Measurements from ENCODE around the gene DUOXA1.
"Not testable (repeated sequence)": the region's sequence is repeated elsewhere in the genome, so short reads cannot be mapped to it uniquely, and the experiment has no call there.

DUOXA1 gene

DNA sequence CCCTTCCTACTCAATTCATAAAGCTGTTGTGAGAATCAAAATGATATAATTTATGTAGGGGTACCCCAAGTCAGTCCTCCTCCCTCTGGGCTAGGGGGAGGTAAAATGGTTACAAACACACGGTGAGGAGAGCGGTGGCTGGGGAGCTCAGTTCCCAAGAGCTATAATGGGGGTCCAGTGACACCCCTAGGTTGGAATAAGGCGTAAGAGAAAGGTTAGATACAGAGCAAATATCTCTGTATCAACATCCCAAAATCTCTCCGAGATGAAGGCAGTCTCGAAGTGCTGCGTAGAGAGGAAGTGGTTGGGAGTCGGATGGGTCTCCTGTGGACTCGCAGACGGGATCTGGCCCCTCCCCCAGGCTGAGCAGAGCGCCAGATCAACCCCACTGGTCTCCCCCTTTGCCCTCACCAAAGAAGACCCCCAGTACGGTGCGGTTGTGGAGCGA, 17.5 kb downstream of the DUOXA1 start:
- no peak for DNase-seq

DNA sequence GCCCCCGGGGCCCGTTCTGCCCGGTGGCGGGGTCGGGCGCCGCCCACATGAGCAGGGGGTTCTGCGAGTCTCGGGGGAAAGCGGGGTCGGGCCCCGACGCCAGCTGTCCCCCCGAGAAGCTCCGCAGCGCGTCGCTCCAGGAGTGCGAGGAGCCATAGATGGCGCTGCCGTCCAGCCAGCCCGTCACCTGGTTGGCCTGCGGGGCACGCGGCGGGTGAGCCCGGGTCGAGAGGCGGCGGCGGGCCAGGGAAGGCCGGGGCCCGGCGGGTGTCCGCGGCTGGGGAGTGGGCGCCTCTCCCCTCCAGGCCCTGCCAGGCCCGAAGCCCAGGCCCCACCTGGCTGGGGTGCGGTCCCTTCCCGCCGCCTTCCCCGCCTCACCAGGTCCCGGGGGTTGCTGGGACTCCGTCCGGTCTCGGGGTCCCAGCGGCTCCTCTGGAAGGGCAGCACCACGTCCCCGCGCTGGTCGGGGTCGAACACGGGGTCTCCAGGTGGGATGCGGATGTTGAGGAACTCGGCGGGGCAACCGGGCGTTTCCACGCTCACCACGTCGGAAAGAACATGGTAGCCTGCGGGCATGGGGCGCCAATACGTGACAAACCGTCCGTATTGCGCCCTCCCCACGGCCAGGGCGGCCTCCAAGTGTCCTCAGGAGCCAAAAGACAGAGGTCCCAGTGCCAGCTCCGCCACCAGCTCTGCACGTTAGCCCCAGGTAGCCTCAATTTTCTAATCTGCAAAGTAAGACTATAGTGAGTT, 18.1 kb downstream of the DUOXA1 start:
- DNase-seq: no peak

DNA sequence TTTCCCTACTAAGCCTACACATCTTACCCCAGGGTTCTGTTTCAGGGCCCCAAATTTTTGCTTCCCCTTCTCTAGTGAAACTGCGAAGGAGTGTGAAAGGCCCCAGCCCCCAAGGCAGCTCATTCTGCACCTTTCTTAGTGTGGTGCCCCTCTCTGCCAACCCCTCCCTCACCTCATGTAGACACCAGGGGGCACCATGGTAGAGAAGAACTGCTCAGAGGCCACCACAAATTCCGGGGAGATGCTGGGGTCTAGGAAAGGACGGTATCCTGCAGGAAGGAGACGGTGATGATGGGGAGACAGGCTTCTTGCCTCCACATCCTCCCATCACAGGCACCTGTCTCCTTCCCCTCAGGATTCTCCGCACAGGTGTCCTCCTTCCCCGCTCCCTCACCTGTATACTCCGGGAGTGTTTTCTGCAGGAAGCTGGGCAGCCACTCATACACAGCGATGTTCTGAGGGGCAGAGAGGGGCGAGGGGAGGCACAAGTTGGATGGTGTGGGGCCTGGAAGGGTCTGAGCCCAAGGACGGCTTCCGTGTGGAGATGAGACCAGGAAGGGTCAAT, 19.3 kb downstream of the DUOXA1 start:
- no peak for DNase-seq

DNA sequence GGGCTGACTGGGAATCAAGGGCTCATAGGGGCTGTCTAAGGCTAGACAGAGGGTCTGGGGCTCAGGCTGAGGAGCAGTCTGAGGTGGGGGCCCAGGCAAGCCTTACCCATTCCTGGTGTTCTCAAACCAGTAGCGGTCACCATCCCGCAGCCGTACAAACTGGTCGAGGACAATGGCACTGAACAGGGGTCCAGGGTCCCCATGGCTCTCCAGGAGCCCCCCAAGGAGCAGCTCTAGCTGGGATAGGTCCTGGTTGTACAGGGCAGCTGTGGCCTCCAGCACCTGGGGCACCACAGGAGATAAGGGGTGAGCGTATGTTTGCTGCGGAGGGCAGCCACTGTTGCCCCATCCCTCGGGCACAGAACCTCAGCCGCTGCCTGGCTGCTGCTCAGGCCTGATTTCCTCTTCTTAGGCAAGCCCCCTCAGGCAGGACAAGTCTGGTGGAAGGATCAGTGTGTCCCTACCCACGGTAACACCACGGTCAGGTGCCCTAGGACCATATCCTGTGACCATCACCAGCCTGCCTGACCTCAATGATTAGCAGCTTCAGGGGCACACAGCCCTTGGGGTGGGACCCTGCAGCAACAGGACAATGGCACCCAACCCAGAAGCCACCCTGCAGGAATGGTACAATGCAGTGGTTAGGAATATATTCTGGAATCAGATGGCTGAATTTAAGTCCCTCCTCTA, 21.6 kb downstream of the DUOXA1 start:
- no peak for DNase-seq

DNA sequence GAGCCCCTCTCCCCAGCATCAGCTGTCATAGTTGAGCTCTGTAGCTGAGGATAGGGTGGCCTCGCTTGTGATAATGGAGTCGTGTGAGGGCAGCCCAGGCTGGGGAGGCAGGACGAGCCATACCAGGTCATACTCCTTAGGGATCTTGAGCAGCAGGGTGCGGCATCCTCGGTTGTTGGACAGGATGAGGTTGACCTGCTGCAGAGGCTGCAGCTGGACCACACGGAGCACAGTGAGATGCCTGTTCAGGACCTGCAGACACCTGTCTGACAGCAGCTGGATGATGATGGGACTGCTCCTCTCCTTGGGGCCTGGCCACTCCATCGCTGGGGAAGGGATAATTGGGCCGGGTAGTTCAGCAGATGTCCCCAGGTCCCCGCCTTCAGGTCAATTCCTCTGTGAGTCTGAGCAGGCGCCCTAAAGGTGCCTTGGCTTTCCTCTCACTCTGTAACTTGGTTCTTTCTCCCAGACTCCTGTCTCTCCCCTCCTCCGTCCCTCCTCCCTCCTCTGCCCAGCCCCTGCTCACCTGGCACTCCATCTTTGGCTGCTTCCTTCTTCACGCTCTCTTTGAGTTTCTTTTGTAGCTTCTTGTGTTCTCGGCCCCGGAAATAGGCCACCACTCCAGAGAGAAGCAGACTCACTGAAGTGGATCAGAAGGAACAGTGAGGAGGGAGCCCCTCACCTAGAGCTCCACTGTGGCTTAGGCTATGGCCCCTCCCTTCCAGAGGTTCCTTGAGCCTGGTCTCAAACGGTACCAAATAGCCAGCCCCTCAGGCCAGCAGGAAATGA, 23.5 kb downstream of the DUOXA1 start:
- DNase-seq: no peak

DNA sequence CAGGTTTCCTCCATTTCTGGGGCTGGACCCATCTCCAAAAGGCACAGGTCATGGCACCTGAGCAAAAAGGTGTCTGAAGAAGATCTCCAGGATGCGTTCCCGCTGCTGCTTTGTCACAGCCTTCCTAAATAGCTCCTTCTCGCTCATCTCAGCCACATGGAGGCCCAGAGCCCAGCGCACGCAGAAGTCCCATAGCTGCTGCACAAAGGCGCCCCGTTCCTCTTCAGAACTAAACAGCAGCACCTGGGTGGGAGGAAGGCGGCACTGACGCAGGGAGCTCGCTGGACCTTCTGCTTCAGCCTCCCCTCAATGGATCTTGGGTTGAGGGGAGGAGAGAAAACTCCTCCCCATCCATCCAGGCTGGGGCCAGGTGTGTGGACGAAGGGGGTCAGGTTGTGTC, 24.1 kb downstream of the DUOXA1 start:
- DNase-seq: no peak

DNA sequence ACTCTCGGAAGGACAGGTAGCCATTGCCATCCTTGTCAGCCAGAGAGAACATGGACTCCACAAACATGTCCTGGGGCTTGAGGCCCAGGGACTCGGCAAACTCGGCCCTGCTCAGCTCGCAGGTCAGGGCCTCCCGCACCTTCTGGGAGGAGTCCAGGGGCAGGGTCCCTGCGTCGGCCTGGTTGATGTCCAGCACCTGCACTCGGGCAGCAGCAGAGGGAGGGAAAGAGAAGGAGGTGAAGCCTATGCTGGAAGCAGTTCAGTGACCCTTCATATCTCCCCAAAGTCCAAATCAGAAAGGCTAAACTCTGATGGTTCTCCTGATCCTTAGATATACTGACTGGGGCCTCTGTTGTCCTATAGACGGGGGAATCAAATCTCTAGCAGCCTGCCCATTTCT, 25.5 kb downstream of the DUOXA1 start:
- not testable (repeated sequence) for DNase-seq

DNA sequence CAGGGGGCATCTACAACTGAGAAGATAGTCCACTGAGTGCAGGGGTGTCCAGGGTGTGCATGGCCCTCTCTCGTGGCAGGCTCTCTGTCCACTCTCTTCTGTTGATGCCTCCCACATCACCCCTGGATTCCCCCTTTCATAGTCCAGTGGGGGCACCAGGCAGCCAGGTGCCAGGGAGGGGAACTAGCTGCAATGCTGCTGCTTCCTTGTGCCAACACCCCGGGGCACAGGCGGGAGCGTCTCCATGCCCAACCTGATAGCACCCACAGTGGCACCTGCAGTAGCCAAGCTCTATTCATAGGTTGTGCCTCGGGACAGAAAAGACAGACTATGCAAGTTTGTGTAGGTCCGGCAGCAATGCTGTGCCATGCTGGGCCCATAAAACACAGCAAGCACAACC, 27.5 kb downstream of the DUOXA1 start:
- no peak for DNase-seq

DNA sequence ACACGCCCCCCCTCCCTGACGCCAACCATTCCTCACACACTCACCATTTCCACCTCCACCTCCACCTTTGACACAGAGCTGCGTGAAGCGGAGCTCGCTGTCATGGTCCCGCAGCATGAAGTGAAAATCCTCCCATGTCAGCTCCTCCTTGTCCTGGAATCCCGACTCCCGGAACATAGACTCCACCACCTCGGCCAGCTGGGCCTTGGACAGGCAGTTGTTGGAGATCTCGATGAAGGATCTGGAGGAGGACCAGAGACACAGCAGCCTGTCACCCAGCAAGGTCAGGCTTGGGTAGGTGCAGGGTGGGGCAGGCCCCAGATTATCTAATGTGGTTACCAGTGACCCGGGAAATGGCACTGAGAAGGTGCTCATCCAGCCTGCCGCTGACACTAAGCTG, 27.9 kb downstream of the DUOXA1 start:
- no peak for DNase-seq

DNA sequence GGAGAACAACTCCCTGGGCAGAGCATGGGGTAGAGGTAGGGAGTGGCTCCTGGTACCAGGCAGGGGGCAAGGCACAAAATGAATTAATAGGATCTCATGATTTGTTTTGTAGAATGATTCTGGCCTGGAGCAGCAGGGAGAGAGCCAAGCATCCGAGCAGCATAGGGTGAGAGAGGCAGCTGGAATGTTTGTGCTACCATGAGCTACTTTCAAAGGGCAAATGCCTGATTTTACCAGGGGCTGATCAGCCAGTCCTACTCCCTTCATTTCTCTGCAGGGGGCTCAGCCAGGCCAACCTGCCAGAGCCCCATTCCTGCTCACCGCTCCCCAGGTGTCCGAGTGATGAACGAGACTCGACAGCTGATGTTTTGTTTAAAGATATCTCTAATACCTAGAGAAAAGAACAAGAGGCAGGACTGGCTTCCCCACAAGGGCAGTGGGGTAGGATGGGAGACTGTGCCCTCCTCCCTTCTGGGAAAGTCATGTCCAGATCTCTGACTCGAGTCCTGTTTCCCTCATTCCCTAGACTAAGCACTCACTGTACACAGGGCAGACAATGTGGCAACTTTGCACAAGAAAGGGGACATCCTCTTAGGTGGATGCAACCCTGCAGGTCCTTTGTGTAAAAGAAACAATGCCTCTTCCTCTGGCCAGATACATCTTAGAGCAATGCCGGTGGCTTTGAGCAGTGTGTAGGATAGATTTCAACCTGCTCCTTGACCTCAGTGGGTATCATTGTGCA, 28.6 kb downstream of the DUOXA1 start:
- no peak for DNase-seq

DNA sequence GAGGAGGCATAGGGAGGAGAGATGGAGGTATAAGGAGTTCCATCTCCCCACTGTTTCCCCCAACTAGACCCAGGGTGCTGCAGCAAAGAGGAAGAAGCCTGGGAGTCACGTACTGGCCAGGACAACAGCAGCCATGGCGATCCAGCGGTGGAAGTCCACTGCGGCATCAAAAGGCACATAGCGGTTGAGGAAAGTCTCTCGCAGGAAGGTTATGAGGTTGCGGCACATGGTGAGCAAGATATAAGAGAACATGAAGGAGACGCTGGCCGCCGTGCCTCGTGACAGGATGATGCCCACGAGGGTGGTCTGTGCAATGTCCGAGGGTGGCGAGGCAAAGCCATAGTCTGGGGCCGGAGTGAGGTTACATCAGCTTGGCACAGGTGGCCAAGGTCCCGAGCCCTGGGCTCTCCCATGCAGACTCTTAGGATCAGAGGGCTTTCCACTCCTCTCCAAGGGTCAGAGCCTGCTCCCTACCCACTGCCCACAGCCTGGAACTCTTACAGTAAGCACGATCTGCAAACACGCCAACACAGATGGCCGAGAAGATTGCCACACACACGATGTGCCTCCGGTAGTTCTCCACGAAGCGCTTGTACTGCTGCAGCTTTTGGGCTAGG, 30.0 kb downstream of the DUOXA1 start:
- DNase-seq: no peak

DNA sequence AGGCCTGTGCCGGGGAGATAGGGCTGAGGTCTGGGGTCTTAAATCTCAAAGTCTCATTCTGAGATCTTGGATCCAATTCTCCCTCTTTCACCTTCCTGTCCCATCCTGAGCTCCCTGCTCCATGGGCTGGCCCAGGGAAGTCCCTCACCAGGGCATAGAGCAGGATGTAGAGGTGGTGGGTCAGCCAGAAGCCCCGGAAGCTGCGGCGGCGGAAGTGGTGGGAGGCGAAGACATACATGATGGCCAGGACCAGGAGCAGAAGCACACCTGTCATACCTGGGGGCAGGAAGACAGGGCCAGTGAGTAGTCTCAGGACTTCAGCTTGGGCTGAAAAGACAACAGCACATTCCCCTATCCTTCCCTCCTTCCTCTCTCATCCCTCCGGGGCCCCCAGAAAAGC, 32.2 kb downstream of the DUOXA1 start:
- DNase-seq: no peak

DNA sequence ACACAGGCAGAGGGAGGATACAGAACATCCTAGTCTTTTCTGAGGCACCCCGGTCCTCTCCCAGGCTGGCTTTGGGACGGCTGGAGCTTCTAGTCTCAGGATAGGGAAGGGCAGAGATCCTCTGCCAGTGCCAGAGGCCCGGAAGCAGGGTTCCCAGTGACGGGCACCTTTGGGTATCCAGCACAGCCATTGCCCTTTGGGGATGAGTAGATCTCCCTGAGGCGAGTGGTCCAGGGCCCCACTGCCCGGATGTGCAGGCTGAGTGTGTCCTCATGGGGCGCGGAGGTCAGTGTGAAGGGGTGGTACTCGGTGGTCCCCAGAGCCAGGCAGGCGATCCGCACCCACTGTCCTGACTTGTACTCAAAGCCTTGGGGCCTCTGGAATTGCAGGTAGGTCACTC, 34.0 kb downstream of the DUOXA1 start:
- DNase-seq: no peak

DNA sequence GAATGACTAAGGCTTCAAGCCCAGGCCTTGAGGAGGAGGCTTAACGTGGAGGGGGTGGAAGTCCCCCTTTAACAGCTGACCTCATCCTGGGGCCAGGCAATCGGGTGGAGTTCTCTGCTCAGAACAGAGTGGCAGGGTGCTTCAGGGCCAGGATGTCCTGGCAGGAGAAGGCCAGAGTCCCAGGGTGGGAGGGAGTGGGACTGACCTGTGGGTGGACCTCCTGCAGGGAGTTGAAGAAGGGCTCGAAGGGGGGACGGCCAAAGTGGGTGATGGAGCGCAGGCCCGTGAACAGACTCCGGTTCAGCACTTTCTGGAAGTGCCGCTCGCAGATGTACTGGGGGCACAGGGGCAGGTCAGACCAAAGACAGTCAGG, 35.3 kb downstream of the DUOXA1 start:
- DNase-seq: no peak

DNA sequence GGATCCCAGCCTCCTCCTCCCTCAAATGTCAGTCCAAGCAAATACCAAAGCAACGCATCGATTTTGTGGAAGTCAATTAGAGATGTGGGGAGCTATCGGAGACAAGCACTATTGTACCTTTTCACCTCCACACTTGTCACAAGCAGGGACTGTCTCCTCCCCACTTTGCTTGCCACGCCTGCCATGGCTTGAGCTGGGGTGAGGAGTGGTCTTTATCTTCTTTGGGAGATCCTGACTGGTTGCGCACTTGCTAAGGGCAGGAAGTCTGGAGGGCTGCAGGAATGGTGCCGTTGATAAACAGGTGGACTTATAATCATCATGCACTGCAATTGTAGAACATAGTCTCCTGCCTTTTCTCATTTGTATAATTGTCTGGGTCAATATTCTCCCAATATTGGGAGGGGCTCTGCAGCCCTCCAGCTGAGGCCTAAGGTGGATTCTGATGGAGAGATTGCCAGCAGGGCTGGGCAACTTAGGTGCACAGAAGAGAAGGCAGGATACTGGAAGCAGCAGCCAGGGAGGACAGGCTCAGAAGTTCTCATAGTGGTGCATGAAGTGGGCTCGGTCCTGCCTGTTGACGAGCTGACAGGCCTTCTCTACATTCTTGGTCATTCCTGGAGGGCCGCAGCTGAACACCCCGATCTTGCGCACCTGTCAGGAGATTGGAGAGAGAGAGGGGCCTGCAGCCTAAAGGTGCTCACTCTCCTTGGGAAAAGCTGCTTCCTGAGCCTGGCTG, 35.9 kb downstream of the DUOXA1 start:
- DNase-seq: no peak

DNA sequence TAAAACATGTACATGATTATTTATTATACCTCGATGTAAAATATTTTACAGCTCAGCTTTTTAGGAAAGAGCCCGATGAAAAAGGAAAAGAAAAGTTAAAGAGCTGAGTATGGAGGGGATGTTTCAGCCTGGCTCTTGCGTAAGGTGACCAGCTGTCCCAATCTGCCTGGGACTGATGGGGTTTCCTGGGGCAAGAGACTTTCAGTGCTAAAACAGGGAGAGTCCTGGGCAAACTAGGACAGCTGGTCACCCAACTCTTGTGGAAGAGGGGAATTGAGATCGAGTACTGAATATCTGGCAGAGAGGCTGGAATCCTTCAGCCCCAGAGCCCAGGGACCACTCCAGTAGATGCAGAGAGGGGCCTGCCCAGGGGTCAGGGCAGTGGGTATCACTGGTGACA, 36.7 kb downstream of the DUOXA1 start:
- DNase-seq: no peak

DNA sequence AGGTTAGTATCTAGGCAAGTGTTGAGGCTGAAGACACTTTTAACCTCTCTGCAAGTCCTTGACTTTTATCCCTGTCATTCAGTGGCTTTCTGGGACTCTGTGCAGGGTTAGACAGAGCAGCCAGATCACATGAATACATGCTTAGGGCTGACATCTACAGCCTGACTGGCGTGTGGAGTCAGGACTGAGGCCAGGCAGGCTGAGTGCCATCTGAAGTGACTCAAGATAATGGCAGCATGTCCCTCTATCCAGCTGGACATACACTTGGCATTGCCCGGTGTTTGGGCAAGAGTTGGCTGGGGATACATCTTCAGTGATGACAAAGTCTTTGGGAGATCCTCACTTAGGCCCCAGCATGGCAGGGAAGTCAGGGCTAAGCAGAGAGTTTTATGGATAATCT, 38.1 kb downstream of the DUOXA1 start:
- no peak for DNase-seq

DNA sequence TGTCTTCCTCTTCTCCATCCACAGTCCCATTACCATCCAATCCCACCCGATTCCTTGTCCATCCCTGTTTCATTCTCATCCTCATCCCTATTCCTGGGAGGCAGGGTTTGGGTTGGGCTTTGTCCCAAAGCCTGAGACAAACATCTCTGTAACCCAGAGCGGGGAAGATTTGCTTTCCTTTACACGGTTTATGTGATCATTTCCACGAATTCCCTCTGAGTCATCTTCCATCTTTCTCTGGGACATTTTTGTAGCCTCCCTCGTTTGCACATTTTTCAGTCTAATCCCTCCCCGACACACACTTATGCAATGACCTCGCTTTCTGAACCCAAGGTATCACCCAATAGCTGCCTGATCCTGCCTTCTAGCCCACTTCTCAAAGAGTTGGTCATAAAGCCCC, 38.5 kb downstream of the DUOXA1 start:
- DNase-seq: no peak

DNA sequence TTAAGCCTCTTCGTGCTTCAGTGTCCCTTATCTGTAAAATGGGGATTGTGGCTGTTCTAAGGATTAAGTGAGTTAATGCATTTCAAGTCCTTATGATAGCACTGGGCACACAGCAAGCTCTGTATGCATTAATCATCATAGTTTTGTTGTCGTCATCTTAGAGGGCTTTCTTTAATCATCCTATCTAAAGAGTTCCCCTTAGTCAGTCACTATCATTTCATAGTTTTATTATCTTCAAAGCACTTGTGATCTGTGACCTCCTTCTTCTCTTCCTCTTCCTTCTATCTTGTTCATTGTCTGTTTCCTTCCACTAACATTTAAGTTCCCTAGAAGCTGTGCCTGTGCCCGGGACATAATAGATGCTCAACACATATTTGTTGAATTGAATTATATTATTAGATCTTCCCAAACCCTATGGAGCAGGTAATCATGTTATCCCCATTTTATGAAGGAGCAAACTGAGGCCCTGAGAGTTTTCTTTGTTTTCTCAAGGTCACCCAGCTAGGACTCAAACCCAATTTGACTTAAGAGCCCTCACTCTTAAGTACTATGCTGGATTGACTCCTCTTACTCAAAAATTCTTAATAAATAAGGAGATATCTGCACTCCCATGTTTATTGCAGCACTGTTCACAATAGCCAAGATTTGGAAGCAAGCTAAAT, 39.8 kb downstream of the DUOXA1 start:
- DNase-seq: no peak

DNA sequence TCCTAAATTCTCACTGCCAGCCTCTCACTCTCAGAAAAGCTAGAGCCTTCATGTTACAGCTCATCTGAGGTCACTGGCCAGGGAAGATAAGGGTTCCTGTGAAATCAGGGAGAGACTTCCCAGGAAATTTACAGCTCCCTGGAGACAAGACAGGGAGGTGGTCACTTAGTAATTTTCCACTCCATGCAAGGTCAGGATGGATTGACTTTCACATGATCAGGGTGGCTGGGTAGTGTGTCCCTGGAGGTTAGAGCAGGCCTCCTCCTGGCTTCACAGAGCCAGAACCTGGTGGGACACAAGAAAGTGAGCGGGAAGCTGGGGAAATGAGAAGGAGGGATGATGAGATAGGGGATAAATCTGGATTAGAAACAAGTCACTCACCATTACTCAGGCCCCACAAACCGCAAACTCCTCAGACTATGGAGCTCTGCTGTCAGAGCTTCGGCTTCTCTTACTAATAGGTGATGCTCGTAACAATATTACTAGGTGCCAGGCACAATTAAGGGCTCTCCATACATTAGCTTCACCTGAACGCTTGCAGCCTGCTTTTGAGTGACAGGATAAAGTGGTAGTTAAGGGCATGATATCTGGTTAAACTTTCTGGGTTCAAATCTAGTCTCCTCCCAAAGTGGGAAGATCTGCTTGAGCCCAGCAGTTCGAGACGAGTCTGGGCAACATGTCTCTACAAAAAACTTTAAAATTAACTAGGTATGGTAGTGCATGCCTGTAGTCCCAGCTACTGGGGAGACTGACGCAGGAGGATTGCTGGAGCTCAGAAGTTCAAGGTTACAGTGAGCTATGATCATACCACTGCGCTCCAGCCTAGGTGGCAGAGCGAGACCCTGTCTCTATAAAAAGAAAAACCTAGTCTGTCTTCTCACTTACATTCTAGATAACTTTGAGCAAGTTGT, 40.6 kb downstream of the DUOXA1 start:
- no peak for DNase-seq

Data from activated CD8-positive, alpha-beta memory T cell treated with anti-CD3 and anti-CD28 coated beads, Interleukin-2, amount 50 U/mL, for 4 hours (primary cell).